Endothelial cell of umbilical vein (primary cell): ENCODE results near the gene RAPGEF4. TPM values are rescaled to one million over a fixed set of nuclear protein-coding genes. Genes with fewer than 3 reads are reported as not detected.

ENCODE experiments used
- BruUV-seq: library from RNA; stranded (reverse); fragments of 400-500 nt; replicated peaks from 2 replicates; lab custom pipeline; 2021; lab: Mats Ljungman, UMichigan
- CTCF ChIA-PET: fragments of 300-600, 350-600 bp; sonication (Branson Sonifier 250); formaldehyde crosslinking; loops from one replicate; lab custom pipeline; 2021; ENCODE audit warnings: antibody characterized with exemption, inconsistent platforms; lab: Charles Lee
- POLR2A ChIA-PET: fragments of 300-600, 350-600 bp; sonication (Branson Sonifier 250); formaldehyde crosslinking; loops from one replicate; lab custom pipeline; 2021; ENCODE audit warnings: antibody characterized with exemption, inconsistent platforms; lab: Charles Lee
- DNase-seq: peaks from one replicate; pipeline ENCODE4 v3.0.0-alpha.2; 2011; ENCODE audit warnings: low read depth, low spot score
- FAIRE-seq: peaks from 2 replicates; lab custom pipeline; 2011; peaks lifted over from hg19 to GRCh38; lab: Jason Lieb, UNC
- H2AFZ ChIP-seq: 2 replicates; pipeline ENCODE4 v1.6.0; 2012; ENCODE audit warnings: low read depth, low read length, control low read depth, inconsistent platforms
- H3K27ac ChIP-seq: 2 replicates; pipeline ENCODE4 v1.5.1; 2011; ENCODE audit warnings: low read depth, mild to moderate bottlenecking, control low read depth, low read length, moderate library complexity; ENCODE audit not compliant: insufficient read depth
- H3K27me3 ChIP-seq, 2 experiments: 2 replicates each; pipeline versions ENCODE4 v1.6.0 to v1.6.1; 2011; ENCODE audit warnings: low read length in 2 of 2, mixed read lengths in 1 of 2; ENCODE audit not compliant: control insufficient read depth in 2 of 2, insufficient read depth in 2 of 2
- H3K36me3 ChIP-seq, 2 experiments: 2 replicates in 1 of 2; 3 replicates in 1 of 2; pipeline ENCODE4 v1.5.1; 2011; ENCODE audit warnings: low read length in 2 of 2, mild to moderate bottlenecking in 1 of 2, moderate library complexity in 1 of 2; ENCODE audit not compliant: control insufficient read depth in 2 of 2, insufficient read depth in 2 of 2; ENCODE audit errors: extremely low read depth in 1 of 2
- H3K4me1 ChIP-seq: 3 replicates; pipeline ENCODE4 v1.5.1; 2011; ENCODE audit warnings: mild to moderate bottlenecking, low read length; ENCODE audit not compliant: control insufficient read depth, insufficient read depth; ENCODE audit errors: extremely low read depth
- H3K4me2 ChIP-seq: 2 replicates; pipeline ENCODE4 v1.6.1; 2011; ENCODE audit warnings: low read length, control low read depth, mixed read lengths; ENCODE audit not compliant: insufficient read depth
- H3K4me3 ChIP-seq, 3 experiments: fragments of 200-600 bp in 1 of 3; sonication (generic), shearing (Covaris generic) in 1 of 3; replicated peaks in 1 of 3; 2 replicates each; pipeline ENCODE4 v1.5.1; 2011 to 2016; ENCODE audit warnings: control low read depth in 3 of 3, low read length in 3 of 3, mild to moderate bottlenecking in 2 of 3, inconsistent platforms in 1 of 3, low read depth in 1 of 3, moderate library complexity in 1 of 3; ENCODE audit not compliant: insufficient read depth in 1 of 3
- H3K79me2 ChIP-seq: 2 replicates; pipeline ENCODE4 v1.6.0; 2012; ENCODE audit warnings: low read length, inconsistent platforms; ENCODE audit not compliant: control insufficient read depth, insufficient read depth
- H3K9ac ChIP-seq: replicated peaks from 2 replicates; pipeline ENCODE3; 2011; ENCODE audit warnings: low read length, control low read depth; ENCODE audit not compliant: insufficient read depth; ENCODE audit errors: extremely low read depth
- H3K9me1 ChIP-seq: replicated peaks from 3 replicates; pipeline ENCODE4 v1.6.0; 2011; ENCODE audit warnings: mild to moderate bottlenecking, low read length; ENCODE audit not compliant: control insufficient read depth, insufficient read depth; ENCODE audit errors: extremely low read depth
- H3K9me3 ChIP-seq: replicated peaks from 2 replicates; pipeline ENCODE4 v1.5.1; 2012; ENCODE audit warnings: low read length, inconsistent platforms; ENCODE audit not compliant: control insufficient read depth, insufficient read depth
- H4K20me1 ChIP-seq: replicated peaks from 2 replicates; pipeline ENCODE3; 2011; ENCODE audit warnings: mild to moderate bottlenecking, low read length; ENCODE audit not compliant: control insufficient read depth, insufficient read depth; ENCODE audit errors: extremely low read depth
- EZH2 ChIP-seq: IDR thresholded peaks from 2 replicates; pipeline ENCODE4 v1.6.1; 2012; ENCODE audit warnings: borderline replicate concordance, low read depth, mild to moderate bottlenecking, moderate library complexity, low read length, inconsistent platforms; ENCODE audit not compliant: severe bottlenecking
- FOS ChIP-seq: IDR thresholded peaks from 2 replicates; pipeline ENCODE4 v1.6.1; 2011; ENCODE audit warnings: mild to moderate bottlenecking, low read length, moderate library complexity, borderline replicate concordance; ENCODE audit not compliant: insufficient read depth
- GATA2 ChIP-seq: IDR thresholded peaks from 2 replicates; pipeline ENCODE4 v1.7.0; 2011; ENCODE audit warnings: low read depth, mild to moderate bottlenecking, moderate library complexity, mixed read lengths, low read length; ENCODE audit not compliant: insufficient read length, insufficient read depth
- JUN ChIP-seq: IDR thresholded peaks from 2 replicates; pipeline ENCODE4 v1.6.1; 2011; ENCODE audit warnings: borderline replicate concordance, low read depth; ENCODE audit not compliant: insufficient read length, insufficient read depth
- MYC ChIP-seq: IDR thresholded peaks from one replicate; pipeline ENCODE4 v1.6.1; 2011; ENCODE audit warnings: mild to moderate bottlenecking, low read depth, low read length
- POLR2A ChIP-seq: IDR thresholded peaks from 2 replicates; pipeline ENCODE4 v1.6.1; 2012; ENCODE audit warnings: low read depth, mild to moderate bottlenecking, control low read depth, low read length
- POLR2AphosphoS5 ChIP-seq: IDR thresholded peaks from 2 replicates; pipeline ENCODE4 v1.6.1; 2012; ENCODE audit warnings: low read depth, mild to moderate bottlenecking, control low read depth, low read length, moderate library complexity; ENCODE audit not compliant: insufficient read depth
- dilution Hi-C: fragments of 300-500 bp; cut with MboI; formaldehyde crosslinking; loops from one replicate; pipeline ENCODE4 v1.15.0; 2019; ENCODE audit warnings: low sequenced_read_pairs; ENCODE audit not compliant: extremely low pct_ligation_motif_present
- intact Hi-C: fragments of 100-400 bp; cut with micrococcal nuclease; formaldehyde crosslinking; loops from one replicate; pipeline ENCODE4 v1.10.0; 2022
- polyA plus RNA-seq, 4 experiments: library from polyadenylated mRNA; depleted of rRNA in 3 of 4; stranded (reverse) in 3 of 4; unstranded in 1 of 4; fragments of >200 nt; gene quantifications; 2 replicates each; pipeline versions ENCODE4 v1.2.1 to v1.2.3, GENCODE V29; 2011 to 2012; ENCODE audit warnings: missing spikeins in 1 of 4
- total RNA-seq: library from RNA; stranded (reverse); gene quantifications from 2 replicates; pipeline ENCODE4 v1.2.3, GENCODE V29; 2021
- TF ChIP-seq, protein P1 (sequence below): IDR thresholded peaks from 2 replicates; pipeline ENCODE4 v1.6.1; 2011; ENCODE audit not compliant: insufficient read depth, insufficient read length
- TF ChIP-seq, protein P2 (sequence below), 2 donors: IDR thresholded peaks; 1 replicate in 1 of 2; 2 replicates in 1 of 2; pipeline ENCODE4 v1.5.1; 2011; ENCODE audit warnings: low read length in 2 of 2, mild to moderate bottlenecking in 2 of 2, moderate library complexity in 2 of 2, control low read depth in 1 of 2, inconsistent platforms in 1 of 2, low read depth in 1 of 2; ENCODE audit not compliant: insufficient read depth in 1 of 2; ENCODE audit errors: extremely low read depth in 1 of 2

Gene RAPGEF4
- total and polyA plus RNA-seq, 2 donors (not counting 3 experiments of a cell fraction or from before 2014, with no cell fraction given): 7.2 to 9.2 TPM

DNA sequence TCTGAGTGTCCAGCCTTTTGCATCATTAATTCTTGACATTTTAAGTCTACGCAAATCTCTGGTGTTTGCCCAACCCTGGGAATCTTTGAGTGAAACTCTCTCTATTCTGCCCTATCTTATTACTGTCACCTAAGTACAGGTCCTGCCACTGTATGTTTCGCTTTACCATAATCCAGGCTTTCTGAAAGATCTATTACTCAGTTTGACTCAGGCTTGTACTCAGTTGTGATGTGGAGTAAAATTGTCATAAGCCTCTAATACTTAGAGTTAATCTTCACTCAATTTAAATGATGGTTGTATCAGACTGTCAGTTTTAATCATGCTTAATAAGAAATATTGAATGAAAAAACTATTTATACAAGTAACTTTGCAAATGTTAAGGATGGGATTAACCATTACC is 30.3 kb upstream of the RAPGEF4 start:
- Histone ChIP-seq H3K27me3 (peaks cover 4 to 11% of the 10 kb centered on the region in 2 experiments), H3K9me1 (no peaks in the 10 kb centered on the region), H3K27ac (no peak overlapping the region), H3K4me1 (peaks cover 7% of the 10 kb centered on the region), H3K79me2 (no peaks in the 10 kb centered on the region), H3K9ac (no peak overlapping the region), H3K4me2 (no peak overlapping the region), H3K9me3 (no peaks in the 10 kb centered on the region), H3K4me3 (no peak overlapping the region), H2AFZ (no peak overlapping the region), H4K20me1 (no peaks in the 10 kb centered on the region), H3K36me3 (no peaks in the 10 kb centered on the region)
- intact Hi-C loops (no loop called here), dilution Hi-C loops (no loop called here)
- BruUV-seq: no TSS peak
- TF ChIP-seq, protein P1, sequence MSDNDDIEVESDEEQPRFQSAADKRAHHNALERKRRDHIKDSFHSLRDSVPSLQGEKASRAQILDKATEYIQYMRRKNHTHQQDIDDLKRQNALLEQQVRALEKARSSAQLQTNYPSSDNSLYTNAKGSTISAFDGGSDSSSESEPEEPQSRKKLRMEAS: no peak
- TF ChIP-seq JUN (no peak), FOS (no peak), EZH2 (no peak), POLR2A (no peak), MYC (no peak), GATA2 (no peak), POLR2AphosphoS5 (no peak)
- TF ChIP-seq, protein P2, sequence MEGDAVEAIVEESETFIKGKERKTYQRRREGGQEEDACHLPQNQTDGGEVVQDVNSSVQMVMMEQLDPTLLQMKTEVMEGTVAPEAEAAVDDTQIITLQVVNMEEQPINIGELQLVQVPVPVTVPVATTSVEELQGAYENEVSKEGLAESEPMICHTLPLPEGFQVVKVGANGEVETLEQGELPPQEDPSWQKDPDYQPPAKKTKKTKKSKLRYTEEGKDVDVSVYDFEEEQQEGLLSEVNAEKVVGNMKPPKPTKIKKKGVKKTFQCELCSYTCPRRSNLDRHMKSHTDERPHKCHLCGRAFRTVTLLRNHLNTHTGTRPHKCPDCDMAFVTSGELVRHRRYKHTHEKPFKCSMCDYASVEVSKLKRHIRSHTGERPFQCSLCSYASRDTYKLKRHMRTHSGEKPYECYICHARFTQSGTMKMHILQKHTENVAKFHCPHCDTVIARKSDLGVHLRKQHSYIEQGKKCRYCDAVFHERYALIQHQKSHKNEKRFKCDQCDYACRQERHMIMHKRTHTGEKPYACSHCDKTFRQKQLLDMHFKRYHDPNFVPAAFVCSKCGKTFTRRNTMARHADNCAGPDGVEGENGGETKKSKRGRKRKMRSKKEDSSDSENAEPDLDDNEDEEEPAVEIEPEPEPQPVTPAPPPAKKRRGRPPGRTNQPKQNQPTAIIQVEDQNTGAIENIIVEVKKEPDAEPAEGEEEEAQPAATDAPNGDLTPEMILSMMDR (IDR thresholded peaks at IDR 0.05; ENCODE audit: extremely low read depth in 1 of 2, insufficient read depth in 1 of 2, low read depth in 1 of 2, low read length in 2 of 2): no peak
- FAIRE-seq: no peak
- DNase-seq: no peak
- CTCF ChIA-PET: interaction anchor here (1.6 kb wide), 1 partner anchor 226 kb away, joined by 5 read pairs; no protein-coding TSS in a partner anchor
- POLR2A ChIA-PET: no interaction called here
